ENCODE results near the gene TUBB3. TPM values are rescaled to one million over a fixed set of nuclear protein-coding genes. Genes with fewer than 3 reads are reported as not detected.

TUBB3 gene
- total RNA-seq, 1 experiment from 2014 or later, result 205 TPM

GRCh38 chr16:89973654-89974335 lies 50.7 kb downstream of the TUBB3 start:
- peak overlapping the region; percentile 95 for H3K27ac ChIP-seq (ENCODE audit: low read length)
- POLR2A ChIA-PET, result no interaction called here
- CTCF ChIA-PET, result no interaction called here

GRCh38 chr16:89974870-89975269 lies 51.7 kb downstream of the TUBB3 start:
- intact Hi-C loops (cut with micrococcal nuclease; ENCODE audit: unreplicated experiment), result no loop called here
- H3K9me3 ChIP-seq (ENCODE audit: control insufficient read depth, insufficient read depth, low read depth, low read length), result no peaks in the 10 kb centered on the region
- no peak for DNase-seq (ENCODE audit: low read depth, low spot score)
- TF ChIP-seq, protein P1, sequence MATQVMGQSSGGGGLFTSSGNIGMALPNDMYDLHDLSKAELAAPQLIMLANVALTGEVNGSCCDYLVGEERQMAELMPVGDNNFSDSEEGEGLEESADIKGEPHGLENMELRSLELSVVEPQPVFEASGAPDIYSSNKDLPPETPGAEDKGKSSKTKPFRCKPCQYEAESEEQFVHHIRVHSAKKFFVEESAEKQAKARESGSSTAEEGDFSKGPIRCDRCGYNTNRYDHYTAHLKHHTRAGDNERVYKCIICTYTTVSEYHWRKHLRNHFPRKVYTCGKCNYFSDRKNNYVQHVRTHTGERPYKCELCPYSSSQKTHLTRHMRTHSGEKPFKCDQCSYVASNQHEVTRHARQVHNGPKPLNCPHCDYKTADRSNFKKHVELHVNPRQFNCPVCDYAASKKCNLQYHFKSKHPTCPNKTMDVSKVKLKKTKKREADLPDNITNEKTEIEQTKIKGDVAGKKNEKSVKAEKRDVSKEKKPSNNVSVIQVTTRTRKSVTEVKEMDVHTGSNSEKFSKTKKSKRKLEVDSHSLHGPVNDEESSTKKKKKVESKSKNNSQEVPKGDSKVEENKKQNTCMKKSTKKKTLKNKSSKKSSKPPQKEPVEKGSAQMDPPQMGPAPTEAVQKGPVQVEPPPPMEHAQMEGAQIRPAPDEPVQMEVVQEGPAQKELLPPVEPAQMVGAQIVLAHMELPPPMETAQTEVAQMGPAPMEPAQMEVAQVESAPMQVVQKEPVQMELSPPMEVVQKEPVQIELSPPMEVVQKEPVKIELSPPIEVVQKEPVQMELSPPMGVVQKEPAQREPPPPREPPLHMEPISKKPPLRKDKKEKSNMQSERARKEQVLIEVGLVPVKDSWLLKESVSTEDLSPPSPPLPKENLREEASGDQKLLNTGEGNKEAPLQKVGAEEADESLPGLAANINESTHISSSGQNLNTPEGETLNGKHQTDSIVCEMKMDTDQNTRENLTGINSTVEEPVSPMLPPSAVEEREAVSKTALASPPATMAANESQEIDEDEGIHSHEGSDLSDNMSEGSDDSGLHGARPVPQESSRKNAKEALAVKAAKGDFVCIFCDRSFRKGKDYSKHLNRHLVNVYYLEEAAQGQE (IDR thresholded peaks at IDR 0.05; ENCODE audit: insufficient read depth in 1 of 2, low read depth in 2 of 2, low read length in 1 of 2), result no peak
- TF ChIP-seq SIN3A (IDR thresholded peaks at IDR 0.05; ENCODE audit: borderline replicate concordance, insufficient read depth, low read depth, low read length) (no peak), POLR2AphosphoS5 (IDR thresholded peaks at IDR 0.05; ENCODE audit: low read depth, low read length) (no peak), TCF7L2 (IDR thresholded peaks at IDR 0.05; ENCODE audit: low read depth, low read length) (no peak)
- TF ChIP-seq, protein P2, sequence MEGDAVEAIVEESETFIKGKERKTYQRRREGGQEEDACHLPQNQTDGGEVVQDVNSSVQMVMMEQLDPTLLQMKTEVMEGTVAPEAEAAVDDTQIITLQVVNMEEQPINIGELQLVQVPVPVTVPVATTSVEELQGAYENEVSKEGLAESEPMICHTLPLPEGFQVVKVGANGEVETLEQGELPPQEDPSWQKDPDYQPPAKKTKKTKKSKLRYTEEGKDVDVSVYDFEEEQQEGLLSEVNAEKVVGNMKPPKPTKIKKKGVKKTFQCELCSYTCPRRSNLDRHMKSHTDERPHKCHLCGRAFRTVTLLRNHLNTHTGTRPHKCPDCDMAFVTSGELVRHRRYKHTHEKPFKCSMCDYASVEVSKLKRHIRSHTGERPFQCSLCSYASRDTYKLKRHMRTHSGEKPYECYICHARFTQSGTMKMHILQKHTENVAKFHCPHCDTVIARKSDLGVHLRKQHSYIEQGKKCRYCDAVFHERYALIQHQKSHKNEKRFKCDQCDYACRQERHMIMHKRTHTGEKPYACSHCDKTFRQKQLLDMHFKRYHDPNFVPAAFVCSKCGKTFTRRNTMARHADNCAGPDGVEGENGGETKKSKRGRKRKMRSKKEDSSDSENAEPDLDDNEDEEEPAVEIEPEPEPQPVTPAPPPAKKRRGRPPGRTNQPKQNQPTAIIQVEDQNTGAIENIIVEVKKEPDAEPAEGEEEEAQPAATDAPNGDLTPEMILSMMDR (IDR thresholded peaks at IDR 0.05), result no peak
- ATAC-seq, result no peak
- ChIA-PET CTCF (no interaction called here), POLR2A (no interaction called here)
- no peaks in the 10 kb centered on the region for H3K27me3 ChIP-seq (ENCODE audit: control insufficient read depth, insufficient read depth, low read length)
- peaks cover 9% of the 10 kb centered on the region for H3K4me1 ChIP-seq (ENCODE audit: control insufficient read depth, insufficient read depth, low read length)
- BruUV-seq (replicated peaks), result no TSS peak
- in situ Hi-C loops (cut with HindIII; ENCODE audit: low pct_unique_long_range_greater_than_20kb, low sequenced_read_pairs), result no loop called here
- H3K27ac ChIP-seq (ENCODE audit: low read length), result no peak overlapping the region
- H3K36me3 ChIP-seq (ENCODE audit: control insufficient read depth, insufficient read depth, low read length), result peaks cover 6% of the 10 kb centered on the region; the same call in 1 of the 2 replicates
- no peak overlapping the region for H3K4me3 ChIP-seq (ENCODE audit: low read depth in 2 of 2, low read length in 2 of 2)

More at GRCh38 chr16:89973654-89974335, 50.7 kb downstream of the TUBB3 start:
- Histone ChIP-seq H3K9me3 (ENCODE audit: control insufficient read depth, insufficient read depth, low read depth, low read length) (no peaks in the 10 kb centered on the region), H3K4me3 (ENCODE audit: low read depth in 2 of 2, low read length in 2 of 2) (peak overlapping the region; percentile 78 to 90), H3K4me1 (ENCODE audit: control insufficient read depth, insufficient read depth, low read length) (peaks cover 9% of the 10 kb centered on the region), H3K36me3 (ENCODE audit: control insufficient read depth, insufficient read depth, low read length) (peaks cover 6% of the 10 kb centered on the region; the same call in 1 of the 2 replicates), H3K27me3 (ENCODE audit: control insufficient read depth, insufficient read depth, low read length) (no peaks in the 10 kb centered on the region)
- TSS peak; percentile 87 for BruUV-seq (replicated peaks)
- in situ Hi-C loops (cut with HindIII; ENCODE audit: low pct_unique_long_range_greater_than_20kb, low sequenced_read_pairs) (no loop called here), intact Hi-C loops (cut with micrococcal nuclease; ENCODE audit: unreplicated experiment) (no loop called here)
- ATAC-seq (no peak), DNase-seq (ENCODE audit: low read depth, low spot score) (no peak)
- TF ChIP-seq, protein P2 (IDR thresholded peaks at IDR 0.05), result no peak
